T-helper 17 cell (primary cell): ENCODE measurements around the gene PWWP2B. TPM values are rescaled to one million over a fixed set of nuclear protein-coding genes. Genes with fewer than 3 reads are reported as not detected.

Source experiments
- ATAC-seq: fragments of 150-1000 bp; cut with Tn5 transposase; 2 replicates; pipeline ENCODE4 v1.10.0; 2021; ENCODE audit warnings: mild to moderate bottlenecking, moderate library complexity
- DNase-seq, 3 donors: peaks; one replicate each; pipeline versions ENCODE4 v3.0.0 to v3.0.0-alpha.2; 2020 to 2021
- H3K9me3 ChIP-seq: one replicate; pipeline ENCODE4 v1.7.0; 2013; ENCODE audit warnings: low read length, mild to moderate bottlenecking; ENCODE audit not compliant: control insufficient read depth, poor library complexity, severe bottlenecking
- H3K27ac Mint-ChIP-seq: one replicate; pipeline ENCODE4 v1.8.0; 2022; ENCODE audit warnings: mild to moderate bottlenecking, moderate library complexity, mixed read lengths
- H3K27me3 Mint-ChIP-seq: one replicate; pipeline ENCODE4 v1.8.0; 2022; ENCODE audit warnings: mixed read lengths
- H3K36me3 Mint-ChIP-seq: one replicate; pipeline ENCODE4 v1.8.0; 2022; ENCODE audit warnings: low read depth, mixed read lengths
- H3K4me1 Mint-ChIP-seq: one replicate; pipeline ENCODE4 v1.8.0; 2022; ENCODE audit warnings: mild to moderate bottlenecking, mixed read lengths
- H3K4me3 Mint-ChIP-seq: one replicate; pipeline ENCODE4 v1.8.0; 2022; ENCODE audit warnings: mild to moderate bottlenecking, moderate library complexity, mixed read lengths
- total RNA-seq, 4 donors: library from RNA in 2 of 4; stranded (reverse) in 2 of 4; gene quantifications; one replicate each; pipeline ENCODE4 v1.2.3 and lab custom pipeline; 2022 to 2026

Gene PWWP2B
- total RNA-seq, 2 donors from 2014 or later, result 15.7 to 16.7 TPM

- H3K9me3 ChIP-seq, result no peaks in the 10 kb centered on the region
- no peak overlapping the region for H3K27ac Mint-ChIP-seq
- no peaks in the 10 kb centered on the region for H3K36me3 Mint-ChIP-seq
- peak; percentile 60 to 65 (median 60) for DNase-seq
- peak; percentile 79 for ATAC-seq
- peak overlapping the region; percentile 25 for H3K4me3 Mint-ChIP-seq
- H3K27me3 Mint-ChIP-seq, result no peaks in the 10 kb centered on the region
- H3K4me1 Mint-ChIP-seq, result peaks cover 11% of the 10 kb centered on the region
Observed at GRCh38 chr10:132396494-132397035, 435 bp upstream of the PWWP2B start.

- ATAC-seq (peak; percentile 14), DNase-seq (peak in 2 of 3 donors; percentile 24 to 28)
- Mint-ChIP-seq H3K27me3 (no peaks in the 10 kb centered on the region), H3K36me3 (no peaks in the 10 kb centered on the region), H3K4me3 (peak overlapping the region; percentile 96), H3K27ac (peak overlapping the region; percentile 74), H3K4me1 (peaks cover 11% of the 10 kb centered on the region)
- no peaks in the 10 kb centered on the region for H3K9me3 ChIP-seq
Observed at GRCh38 chr10:132397671-132398565, 918 bp downstream of the PWWP2B start.

GRCh38 chr10:132398566-132398991 is 1.6 kb downstream of the PWWP2B start:
- peaks cover 11% of the 10 kb centered on the region for H3K4me1 Mint-ChIP-seq
- DNase-seq (no peak), ATAC-seq (no peak)
- H3K4me3 Mint-ChIP-seq, result peak overlapping the region; percentile 96
- H3K27ac Mint-ChIP-seq, result peak overlapping the region; percentile 74
- no peaks in the 10 kb centered on the region for H3K27me3 Mint-ChIP-seq
- no peaks in the 10 kb centered on the region for H3K36me3 Mint-ChIP-seq
- no peaks in the 10 kb centered on the region for H3K9me3 ChIP-seq

GRCh38 chr10:132399117-132400035 is 2.4 kb downstream of the PWWP2B start:
- H3K9me3 ChIP-seq, result no peaks in the 10 kb centered on the region
- ATAC-seq (no peak), DNase-seq (no peak)
- H3K36me3 Mint-ChIP-seq, result no peaks in the 10 kb centered on the region
- H3K4me3 Mint-ChIP-seq, result peak overlapping the region; percentile 67
- peak overlapping the region; percentile 74 for H3K27ac Mint-ChIP-seq
- peaks cover 11% of the 10 kb centered on the region for H3K4me1 Mint-ChIP-seq
- H3K27me3 Mint-ChIP-seq, result no peaks in the 10 kb centered on the region

GRCh38 chr10:132400041-132400546 is 3.1 kb downstream of the PWWP2B start:
- Mint-ChIP-seq H3K27ac (no peak overlapping the region), H3K4me3 (no peak overlapping the region), H3K4me1 (peaks cover 11% of the 10 kb centered on the region), H3K27me3 (no peaks in the 10 kb centered on the region), H3K36me3 (no peaks in the 10 kb centered on the region)
- no peak for ATAC-seq
- no peaks in the 10 kb centered on the region for H3K9me3 ChIP-seq
- peak in 1 of 3 donors; percentile 11 for DNase-seq

- H3K9me3 ChIP-seq, result no peaks in the 10 kb centered on the region
- no peaks in the 10 kb centered on the region for H3K36me3 Mint-ChIP-seq
- H3K27ac Mint-ChIP-seq, result no peak overlapping the region
- DNase-seq (peak in 1 of 3 donors; percentile 4), ATAC-seq (no peak)
- no peaks in the 10 kb centered on the region for H3K27me3 Mint-ChIP-seq
- H3K4me1 Mint-ChIP-seq, result peaks cover 11% of the 10 kb centered on the region
- H3K4me3 Mint-ChIP-seq, result no peak overlapping the region
Observed at GRCh38 chr10:132400547-132401151, 3.6 kb downstream of the PWWP2B start.

- DNase-seq (peak in 1 of 3 donors; percentile 8), ATAC-seq (no peak)
- Mint-ChIP-seq H3K36me3 (no peaks in the 10 kb centered on the region), H3K4me1 (peaks cover 13% of the 10 kb centered on the region), H3K27ac (no peak overlapping the region), H3K4me3 (no peak overlapping the region), H3K27me3 (no peaks in the 10 kb centered on the region)
- H3K9me3 ChIP-seq, result no peaks in the 10 kb centered on the region
Observed at GRCh38 chr10:132401401-132402118, 4.6 kb downstream of the PWWP2B start.

- no peaks in the 10 kb centered on the region for H3K36me3 Mint-ChIP-seq
- ATAC-seq (no peak), DNase-seq (no peak)
- H3K27me3 Mint-ChIP-seq, result no peaks in the 10 kb centered on the region
- no peak overlapping the region for H3K27ac Mint-ChIP-seq
- H3K9me3 ChIP-seq, result no peaks in the 10 kb centered on the region
- no peak overlapping the region for H3K4me3 Mint-ChIP-seq
- H3K4me1 Mint-ChIP-seq, result peaks cover 10% of the 10 kb centered on the region
Observed at GRCh38 chr10:132402781-132403241, 5.8 kb downstream of the PWWP2B start.

GRCh38 chr10:132403511-132404168 is 6.6 kb downstream of the PWWP2B start:
- DNase-seq, result no peak
- Mint-ChIP-seq H3K4me3 (no peak overlapping the region), H3K27ac (no peak overlapping the region), H3K36me3 (no peaks in the 10 kb centered on the region), H3K4me1 (peaks cover 7% of the 10 kb centered on the region), H3K27me3 (no peaks in the 10 kb centered on the region)
- ATAC-seq, result no peak
- H3K9me3 ChIP-seq, result no peaks in the 10 kb centered on the region

GRCh38 chr10:132404169-132404880 is 7.3 kb downstream of the PWWP2B start:
- H3K27me3 Mint-ChIP-seq, result no peaks in the 10 kb centered on the region
- H3K36me3 Mint-ChIP-seq, result no peaks in the 10 kb centered on the region
- H3K4me1 Mint-ChIP-seq, result peaks cover 7% of the 10 kb centered on the region
- no peak overlapping the region for H3K4me3 Mint-ChIP-seq
- no peak overlapping the region for H3K27ac Mint-ChIP-seq
- no peak for DNase-seq
- no peak for ATAC-seq
- H3K9me3 ChIP-seq, result no peaks in the 10 kb centered on the region

- ATAC-seq, result no peak
- H3K27ac Mint-ChIP-seq, result no peak overlapping the region
- H3K27me3 Mint-ChIP-seq, result no peaks in the 10 kb centered on the region
- H3K9me3 ChIP-seq, result no peaks in the 10 kb centered on the region
- H3K4me3 Mint-ChIP-seq, result no peak overlapping the region
- H3K36me3 Mint-ChIP-seq, result no peaks in the 10 kb centered on the region
- DNase-seq, result no peak
- H3K4me1 Mint-ChIP-seq, result peaks cover 7% of the 10 kb centered on the region
Observed at GRCh38 chr10:132404911-132405462, 8.0 kb downstream of the PWWP2B start.
